ENCODE data around the gene TGFB1I1.

Gene TGFB1I1

DNA sequence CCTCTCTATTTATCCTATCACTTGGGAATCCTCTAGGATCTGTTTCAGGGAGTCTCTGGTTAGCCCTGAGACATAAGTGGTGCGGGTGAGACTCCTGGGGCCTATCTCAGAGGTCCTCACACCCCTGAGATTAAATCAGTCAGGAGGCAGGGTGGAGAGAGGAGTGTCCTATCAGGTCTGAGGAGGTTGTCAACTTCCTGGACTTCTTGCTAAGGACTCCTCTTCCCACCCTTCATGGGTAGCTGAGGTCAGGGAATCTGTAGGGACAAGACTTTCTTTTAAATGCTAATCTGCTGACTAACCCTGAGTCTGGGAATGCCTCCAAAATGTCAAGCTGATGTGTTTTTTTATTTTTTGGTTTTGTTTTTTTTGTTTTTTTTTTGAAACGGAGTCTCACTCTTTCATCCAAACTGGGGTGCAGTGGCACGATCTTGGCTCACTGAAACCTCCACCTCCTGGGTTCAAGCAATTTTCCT is 19.3 kb upstream of the TGFB1I1 start:
- peak; percentile 82 for DNase-seq (ENCODE audit: low read depth)

DNA sequence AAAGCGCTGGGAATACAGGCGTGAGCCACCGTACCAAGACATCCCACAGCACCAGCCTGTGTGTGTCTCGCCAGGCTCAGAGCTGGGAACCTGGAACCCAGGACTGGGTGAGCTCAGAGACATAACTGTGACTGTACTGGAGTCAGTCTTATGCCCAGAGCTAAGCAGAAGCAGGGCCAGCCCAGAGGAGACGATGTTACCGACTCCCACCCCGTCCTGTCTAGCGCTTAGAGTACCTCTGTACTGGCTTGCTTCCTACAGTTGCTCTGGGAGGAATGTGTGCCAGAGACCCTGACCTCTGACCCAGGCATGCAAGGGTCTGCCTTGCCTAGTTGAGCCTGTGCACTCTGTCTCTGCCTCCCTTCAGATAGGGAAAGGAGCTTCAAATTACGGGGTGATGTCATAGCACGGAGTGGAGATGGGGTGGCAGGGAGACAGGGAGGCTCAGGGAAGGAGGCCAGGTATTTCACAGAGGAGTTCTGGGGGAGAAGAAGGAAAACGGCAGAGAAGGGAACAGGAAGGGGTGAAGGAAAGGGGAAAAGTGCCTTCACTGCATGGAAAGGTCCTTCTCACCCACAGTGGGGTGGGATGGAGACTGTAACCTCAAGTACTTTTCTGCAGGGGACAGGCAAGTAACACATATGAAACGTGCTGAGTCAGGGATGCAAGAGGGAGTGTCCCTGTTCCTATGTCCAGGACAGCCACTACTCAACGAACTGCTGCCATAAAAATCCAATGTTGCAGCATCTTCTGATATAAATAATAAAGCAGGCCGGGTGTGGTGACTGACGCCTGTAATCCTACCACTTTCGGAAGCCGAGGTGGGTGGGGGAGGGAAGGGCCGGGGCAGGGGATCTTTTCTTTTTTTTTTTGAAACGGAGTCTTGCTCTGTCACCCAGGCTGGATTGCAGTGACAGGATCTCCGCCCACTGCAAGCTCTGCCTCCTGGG is 18.4 kb upstream of the TGFB1I1 start:
- DNase-seq (ENCODE audit: low read depth), result peak; percentile 20

DNA sequence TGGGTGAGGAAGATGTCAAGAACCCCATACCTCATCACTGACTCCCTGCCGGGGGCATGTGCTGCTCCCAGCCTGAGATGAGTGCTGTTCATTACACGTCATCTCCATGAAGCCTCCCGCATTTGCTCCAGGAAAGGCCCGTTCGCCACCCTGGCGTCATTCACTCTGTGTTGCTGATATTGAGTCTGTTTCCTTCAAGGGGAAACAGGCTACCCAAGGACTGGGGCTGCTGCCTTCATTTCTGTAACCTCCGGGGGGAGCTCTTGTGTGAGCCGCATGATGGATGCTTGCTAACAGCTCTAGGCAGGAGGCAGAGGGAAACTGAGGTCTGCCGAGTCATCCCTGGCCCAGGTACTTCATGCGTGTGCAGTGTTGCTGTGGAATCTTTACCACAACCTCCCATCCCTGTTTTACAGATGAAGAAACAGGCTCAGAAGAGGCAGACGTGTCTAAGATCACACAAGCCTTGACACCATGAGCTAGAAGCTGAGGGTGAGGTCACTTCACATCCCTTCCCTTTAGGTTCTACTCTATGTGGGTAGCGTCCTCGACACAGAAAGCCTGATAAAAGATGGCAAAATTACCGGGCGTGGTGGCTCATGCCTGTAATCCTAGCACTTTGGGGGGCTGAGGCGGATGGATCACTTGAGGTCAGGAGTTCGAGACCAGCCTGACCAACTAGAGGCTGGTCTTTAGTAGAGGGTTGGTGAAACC is 16.2 kb upstream of the TGFB1I1 start:
- DNase-seq (ENCODE audit: low read depth), result no peak

DNA sequence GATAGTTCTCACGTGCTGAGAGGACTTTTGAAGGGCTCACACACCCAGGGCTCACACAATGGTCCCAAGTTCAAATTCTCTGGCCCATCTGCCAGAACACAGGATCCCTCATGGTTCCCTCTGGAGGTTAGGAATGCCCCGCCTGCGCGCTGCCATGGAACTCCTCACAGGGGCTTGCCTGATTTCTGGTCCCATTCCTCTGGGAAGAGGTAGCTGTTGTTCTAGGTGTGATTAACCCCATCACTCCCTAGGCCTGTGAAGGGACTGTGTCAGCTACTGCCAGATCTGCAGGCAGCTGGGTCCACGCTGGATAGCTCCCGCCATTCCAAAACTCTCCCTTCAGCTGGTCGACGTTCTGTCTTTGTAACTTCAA is 15.0 kb upstream of the TGFB1I1 start:
- DNase-seq (ENCODE audit: low read depth), result no peak

DNA sequence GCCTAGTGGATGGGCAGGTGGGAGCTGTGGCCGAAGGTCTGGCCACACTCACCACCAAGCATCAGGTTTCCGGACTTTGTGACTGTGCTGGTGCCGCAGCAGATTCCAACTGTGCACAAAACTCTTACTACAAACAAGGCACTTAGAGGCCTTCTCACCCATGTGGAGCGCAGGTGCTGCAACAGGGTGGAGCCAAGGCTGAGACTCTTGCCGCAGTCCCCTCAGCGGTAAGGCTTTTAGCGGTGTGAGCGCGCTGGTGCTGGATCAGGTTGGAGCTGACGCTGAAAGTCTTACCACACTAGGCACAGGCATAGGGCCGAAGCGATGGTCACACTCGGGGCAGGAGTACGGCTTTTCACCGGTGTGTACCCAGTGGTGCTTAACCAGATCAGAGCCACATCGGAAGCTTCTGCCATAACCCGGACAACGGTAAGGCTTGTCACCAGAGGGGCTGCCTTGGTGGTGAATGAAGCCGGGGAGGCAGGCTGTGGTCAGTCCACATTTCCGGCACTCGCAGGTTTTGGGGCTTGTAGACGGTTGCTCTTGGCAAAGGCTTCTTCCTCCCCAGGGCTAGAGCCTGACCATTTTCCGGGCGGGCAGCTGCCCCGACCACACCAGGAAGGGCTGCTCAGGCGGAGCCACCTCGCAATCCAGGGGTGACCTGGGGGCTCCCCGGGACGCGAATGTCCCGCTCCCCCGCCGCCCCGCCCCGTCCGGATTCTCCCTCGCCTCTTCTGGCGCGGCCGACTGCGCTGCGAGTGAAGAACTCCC is 13.7 kb upstream of the TGFB1I1 start:
- no peak for DNase-seq (ENCODE audit: low read depth)

DNA sequence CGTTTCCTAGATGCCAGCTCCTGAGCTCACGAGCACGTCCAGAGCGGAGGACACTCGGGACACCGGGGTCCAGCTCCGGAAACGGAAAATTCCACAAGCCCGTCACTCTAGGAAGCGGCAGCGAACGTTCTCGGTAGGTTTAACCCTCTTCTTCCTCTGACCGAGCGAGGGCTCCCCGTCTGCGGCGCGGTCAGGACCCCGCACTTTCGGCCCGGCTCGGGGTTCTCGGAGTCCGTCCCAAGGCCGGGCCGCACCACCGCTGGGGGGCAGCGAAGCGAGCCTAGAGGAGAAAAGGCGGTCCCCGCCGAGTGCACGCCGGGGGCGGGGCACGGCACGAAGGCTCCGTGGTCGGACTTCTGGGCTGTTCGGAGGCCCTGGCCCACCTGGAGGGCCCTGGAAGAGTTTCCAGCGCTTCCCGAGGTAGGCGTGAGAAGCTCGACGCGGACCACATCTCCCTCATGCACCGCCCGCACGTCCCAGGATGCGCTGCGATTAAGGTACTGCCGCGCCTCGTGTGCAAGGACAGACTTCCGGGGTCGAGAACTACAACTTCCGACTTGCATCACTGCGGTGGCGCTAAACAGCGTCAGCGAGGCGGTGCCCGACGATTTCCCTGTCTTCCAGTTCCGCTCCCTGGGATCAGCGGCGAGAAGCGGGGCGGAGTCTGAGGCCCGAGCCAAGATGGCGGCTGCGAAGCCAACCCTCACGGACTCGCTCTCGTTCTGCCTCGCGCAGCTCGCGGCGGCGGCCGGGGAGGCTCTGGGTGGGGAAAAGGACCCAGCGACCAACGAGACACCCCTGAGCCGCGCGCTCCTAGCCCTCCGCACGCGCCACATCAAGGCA is 12.9 kb upstream of the TGFB1I1 start, which contains the start of gene ARMC5:
Gene ARMC5, plus strand, starts transcription at position 658 of the 843 bp plus-strand sequence. Its CDS starts 24 bp downstream, at position 682.
- DNase-seq (ENCODE audit: low read depth), result peak; percentile 95

DNA sequence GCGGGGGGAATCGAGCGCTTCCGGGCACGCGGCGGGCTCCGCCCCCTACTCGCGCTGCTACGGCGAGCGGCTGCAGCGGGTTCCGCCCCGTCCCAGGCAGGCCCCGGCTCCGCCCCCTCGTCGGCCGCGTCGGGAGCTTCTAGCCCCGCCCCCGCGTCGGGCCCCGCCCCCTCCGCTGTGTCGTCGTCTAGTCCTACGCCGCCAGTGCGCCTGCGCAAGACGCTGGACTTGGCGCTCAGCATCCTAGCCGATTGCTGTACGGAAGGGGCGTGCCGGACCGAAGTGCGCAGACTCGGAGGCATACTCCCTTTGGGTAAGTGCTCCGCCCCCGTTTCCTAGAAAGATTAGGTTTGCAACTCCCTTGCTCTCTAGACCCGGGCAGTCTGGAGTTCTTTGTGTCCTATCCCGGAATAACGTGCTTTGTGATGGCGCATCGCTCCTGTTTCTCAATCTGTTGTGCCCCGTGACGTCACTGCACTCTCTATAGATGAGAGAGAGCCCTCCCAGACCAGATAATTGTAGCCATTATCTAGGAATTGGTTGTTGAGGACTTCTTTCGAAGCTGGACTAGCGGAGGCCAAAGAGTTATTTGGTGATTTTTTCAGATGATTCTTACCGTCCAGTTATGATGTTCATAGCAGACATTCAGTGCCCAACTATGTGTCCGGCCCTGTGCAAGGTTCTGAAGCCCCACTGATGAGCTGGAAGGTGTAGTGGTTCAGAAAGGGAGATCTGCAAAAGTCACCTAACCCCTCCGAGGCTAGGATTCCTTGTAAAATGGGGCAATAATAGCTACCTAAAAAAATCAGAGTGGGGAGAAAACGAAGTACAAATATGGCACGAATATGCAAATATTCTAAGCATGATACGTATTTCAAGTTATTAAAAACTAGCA is 12.0 kb upstream of the TGFB1I1 start:
- peak; percentile 96 for DNase-seq (ENCODE audit: low read depth)

DNA sequence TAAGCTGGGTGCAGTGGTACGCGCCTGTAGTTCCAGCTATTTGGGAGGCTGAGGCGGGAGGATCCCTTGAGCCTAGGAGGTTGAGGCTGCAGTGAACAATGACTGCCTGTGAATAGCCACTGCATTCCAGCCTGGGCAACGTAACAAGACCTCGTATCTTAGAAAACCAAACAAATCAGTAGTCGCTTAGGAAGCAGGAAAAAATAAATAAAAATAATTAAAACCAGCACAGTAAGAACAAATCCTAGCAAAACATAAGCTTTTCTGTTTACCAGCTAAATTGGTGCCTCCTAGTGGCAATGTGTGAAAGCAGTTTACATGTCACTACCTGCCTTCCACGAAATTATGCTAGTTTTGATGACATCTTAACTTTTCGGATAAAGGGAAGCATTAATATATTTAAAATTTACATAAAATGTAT is 11.4 kb upstream of the TGFB1I1 start:
- DNase-seq (ENCODE audit: low read depth), result no peak

DNA sequence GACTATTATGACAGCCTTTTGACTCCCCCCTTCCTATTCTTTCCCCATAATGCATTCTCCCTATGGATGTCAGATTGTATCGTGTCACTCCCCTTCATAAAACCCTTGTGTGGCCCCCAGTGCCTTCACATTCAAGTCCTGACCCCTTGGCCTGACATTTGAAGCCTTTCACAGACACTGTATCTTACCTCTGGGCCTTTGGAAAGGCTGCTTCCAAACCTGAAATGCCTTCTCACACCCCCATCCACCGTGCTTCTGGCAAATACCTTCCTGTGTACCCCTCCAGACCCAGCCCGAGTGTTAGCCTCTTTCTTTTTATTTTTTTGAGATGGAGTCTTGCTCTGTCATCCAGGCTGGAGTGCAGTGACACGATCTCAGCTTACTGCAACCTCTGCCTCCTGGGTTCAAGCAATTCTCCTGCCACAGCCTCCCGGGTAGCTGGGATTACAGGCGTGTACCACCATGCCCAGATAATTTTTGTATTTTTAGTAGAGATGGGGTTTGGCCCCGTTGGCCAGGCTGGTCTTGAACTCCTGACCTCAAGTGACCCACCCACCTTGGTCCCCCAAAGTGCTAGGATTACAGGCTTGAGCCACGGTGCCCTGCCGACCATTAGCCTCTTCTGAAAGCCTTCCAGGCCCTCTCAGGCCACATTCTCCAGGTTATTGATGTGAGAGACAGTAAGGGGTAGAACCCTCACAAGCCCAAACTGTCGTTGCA is 10.6 kb upstream of the TGFB1I1 start:
- DNase-seq (ENCODE audit: low read depth), result no peak

DNA sequence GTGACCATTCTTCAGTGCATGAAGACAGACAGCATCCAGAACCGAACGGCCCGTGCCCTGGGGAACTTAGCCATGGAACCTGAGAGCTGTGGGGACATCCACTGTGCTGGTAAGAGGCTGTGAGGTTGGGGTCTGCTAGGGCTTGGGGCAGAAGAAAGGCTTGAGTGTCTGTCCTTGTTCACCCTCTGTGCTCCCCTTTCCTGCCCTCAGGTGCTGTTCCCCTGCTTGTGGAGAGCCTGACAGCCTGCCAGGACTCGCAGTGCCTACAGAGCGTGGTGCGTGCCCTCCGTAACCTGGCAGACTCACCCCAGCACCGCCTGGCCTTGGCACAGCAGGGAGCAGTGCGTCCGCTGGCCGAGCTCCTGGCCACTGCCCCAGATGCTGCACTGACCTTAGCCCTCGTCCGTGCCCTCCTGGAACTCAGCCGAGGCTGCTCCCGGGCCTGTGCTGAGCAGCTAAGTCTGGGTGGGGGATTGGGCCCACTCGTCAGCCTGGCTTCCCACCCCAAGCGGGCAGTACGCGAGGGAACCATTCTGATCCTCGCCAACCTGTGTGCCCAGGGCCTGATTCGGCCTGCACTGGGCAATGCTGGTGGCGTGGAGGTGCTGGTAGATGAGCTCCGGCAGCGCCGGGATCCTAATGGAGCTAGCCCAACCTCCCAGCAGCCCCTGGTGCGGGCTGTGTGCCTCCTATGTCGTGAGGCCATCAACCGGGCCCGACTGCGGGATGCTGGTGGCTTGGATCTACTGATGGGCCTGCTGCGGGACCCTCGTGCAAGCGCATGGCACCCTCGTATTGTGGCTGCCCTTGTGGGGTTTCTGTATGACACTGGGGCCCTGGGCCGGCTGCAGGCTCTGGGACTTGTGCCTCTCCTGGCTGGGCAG is 9.8 kb upstream of the TGFB1I1 start:
- DNase-seq (ENCODE audit: low read depth), result no peak

DNA sequence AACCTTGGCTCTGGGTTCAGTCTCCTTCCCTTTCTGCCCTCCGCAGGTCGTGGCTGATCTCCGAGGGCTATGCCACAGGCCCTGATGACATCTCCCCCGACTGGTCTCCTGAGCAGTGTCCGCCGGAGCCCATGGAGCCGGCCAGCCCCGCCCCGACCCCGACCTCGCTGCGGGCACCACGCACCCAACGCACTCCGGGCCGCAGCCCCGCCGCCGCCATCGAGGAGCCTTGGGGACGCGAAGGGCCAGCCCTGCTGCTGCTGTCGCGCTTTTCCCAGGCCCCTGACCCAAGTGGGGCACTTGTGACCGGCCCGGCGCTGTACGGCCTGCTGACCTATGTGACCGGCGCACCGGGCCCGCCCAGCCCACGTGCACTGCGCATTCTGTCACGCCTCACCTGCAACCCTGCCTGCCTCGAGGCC is 7.6 kb upstream of the TGFB1I1 start:
- no peak for DNase-seq (ENCODE audit: low read depth)

DNA sequence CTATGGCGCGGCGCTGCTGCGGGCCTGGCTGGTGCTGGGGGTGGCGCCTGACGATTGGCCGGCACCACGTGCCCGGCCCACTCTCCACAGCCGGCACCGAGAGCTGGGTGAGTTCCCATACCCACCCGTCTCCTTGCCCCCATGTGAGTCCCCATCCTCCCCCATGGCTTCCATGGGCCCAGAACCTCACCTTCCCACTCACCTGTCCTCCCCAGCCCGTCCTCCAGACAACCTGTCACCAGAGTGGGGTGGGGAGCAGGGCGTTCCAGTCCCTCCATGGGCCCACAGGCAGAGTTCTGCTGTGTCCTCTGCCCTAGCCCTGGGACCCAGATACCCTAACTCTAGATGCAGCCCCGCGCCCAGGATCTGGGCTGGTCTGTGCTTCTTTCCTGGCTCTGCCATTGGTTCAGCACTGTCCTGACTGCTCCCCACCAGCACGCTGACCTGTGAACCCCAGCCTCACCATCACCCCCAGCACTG is 7.1 kb upstream of the TGFB1I1 start:
- no peak for DNase-seq (ENCODE audit: low read depth)

DNA sequence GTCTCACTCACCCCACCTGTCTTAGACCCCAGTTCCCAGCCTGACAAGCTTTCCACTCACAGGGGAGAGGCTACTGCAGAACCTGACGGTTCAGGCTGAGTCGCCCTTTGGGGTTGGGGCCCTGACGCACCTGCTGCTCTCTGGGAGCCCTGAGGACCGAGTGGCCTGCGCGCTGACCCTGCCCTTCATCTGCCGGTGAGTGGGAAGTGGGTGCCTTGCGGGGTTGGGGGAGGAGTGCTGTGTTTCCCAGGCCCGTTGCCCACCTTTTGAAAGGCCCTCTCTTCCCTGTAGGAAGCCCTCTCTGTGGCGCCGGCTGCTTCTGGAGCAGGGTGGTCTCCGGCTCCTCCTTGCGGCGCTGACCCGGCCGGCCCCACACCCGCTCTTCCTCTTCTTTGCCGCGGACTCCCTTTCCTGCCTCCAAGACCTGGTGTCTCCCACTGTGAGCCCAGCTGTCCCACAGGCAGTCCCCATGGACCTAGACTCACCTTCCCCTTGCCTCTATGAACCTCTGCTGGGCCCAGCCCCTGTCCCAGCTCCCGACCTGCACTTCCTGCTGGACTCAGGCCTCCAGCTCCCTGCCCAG is 6.1 kb upstream of the TGFB1I1 start:
- no peak for DNase-seq (ENCODE audit: low read depth)

DNA sequence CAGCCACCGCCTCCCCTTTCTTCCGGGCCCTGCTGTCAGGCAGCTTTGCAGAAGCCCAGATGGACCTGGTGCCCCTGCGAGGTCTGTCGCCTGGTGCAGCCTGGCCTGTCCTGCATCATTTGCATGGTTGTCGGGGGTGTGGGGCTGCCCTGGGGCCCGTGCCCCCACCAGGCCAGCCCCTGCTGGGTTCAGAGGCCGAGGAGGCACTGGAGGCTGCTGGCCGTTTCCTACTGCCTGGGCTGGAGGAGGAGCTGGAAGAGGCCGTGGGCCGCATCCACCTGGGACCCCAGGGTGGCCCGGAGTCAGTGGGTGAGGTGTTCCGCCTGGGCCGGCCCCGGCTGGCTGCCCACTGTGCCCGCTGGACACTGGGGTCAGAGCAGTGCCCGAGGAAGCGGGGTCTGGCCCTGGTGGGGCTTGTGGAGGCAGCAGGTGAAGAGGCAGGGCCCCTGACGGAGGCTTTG is 5.5 kb upstream of the TGFB1I1 start:
- no peak for DNase-seq (ENCODE audit: low read depth)

DNA sequence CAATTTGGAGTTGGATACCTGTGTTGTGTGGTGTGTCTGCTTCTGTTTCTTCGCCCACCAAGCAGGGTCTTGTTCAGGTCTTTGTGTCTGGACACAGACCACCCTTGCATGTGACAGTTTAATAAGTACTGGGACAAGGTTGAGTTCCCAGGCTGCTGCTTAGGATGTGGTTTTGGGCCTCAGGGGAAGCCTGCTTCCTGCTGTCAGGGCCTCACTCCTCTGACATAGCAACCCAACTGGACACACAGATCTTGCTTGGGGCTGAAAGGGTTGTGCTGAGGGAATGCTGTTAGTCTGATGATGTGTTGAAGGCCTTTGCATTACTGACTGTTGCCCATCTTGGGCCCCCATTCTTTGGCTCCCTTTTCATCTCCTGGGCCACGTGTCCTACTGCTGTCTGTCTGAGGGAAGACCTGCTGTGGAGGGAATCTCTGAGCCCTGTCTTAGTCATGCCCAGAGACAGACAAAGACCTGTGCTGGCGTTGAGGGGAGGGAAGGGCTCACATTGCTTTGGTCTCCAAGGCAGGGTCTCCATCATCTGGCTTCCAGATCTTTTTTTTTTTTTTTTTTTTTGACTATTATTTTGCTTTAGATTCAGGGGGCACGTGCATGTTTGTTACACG is 4.7 kb upstream of the TGFB1I1 start:
- DNase-seq (ENCODE audit: low read depth), result no peak

DNA sequence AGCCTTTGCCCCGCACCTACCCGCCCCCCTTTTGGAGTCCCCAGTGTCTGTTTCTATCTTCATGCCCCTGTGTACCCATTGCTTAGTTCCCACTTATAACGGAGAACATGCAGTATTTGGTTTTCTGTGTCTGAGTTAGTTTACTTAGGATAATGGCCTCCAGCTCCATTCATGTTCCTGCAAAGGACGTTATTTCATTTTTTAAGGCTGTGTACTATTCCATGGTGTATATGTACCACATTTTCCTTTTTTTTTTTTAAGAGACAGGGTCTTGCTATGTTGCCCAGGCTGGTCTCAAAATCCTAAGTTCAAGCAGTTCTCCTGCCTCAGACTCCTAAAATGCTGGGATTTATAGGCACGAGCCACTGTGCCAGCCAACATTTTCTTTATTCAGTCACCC is 4.1 kb upstream of the TGFB1I1 start:
- no peak for DNase-seq (ENCODE audit: low read depth)

DNA sequence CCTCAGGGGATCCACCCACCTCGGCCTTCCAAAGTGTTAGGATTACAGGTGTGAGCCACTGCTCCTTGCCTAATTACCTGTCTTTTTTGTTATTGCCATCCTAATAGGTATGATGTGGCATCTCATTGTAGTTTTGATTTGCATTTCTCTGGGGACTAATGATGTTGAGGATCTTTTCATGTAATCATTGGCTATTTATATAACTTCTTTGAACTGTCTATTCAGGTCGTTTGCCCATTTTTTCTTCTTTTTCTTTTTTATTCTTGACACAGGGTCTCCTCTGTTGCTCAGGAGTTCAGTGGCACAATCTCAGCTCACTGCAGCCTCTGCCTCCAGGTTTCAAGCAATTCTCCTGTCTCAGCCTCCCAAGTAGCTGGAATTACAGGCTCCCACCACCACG is 1.3 kb upstream of the TGFB1I1 start:
- no peak for DNase-seq (ENCODE audit: low read depth)
